ENCODE data around the gene NCAM1.

The NCAM1 gene

GRCh38 chr11:113168354-113169342, 207.4 kb downstream of the NCAM1 start:
- no peak for DNase-seq (ENCODE audit: low read depth in 2 of 2)

- no peak for DNase-seq (ENCODE audit: low read depth in 2 of 2)
Observed at GRCh38 chr11:113172382-113172951, 211.2 kb downstream of the NCAM1 start.

GRCh38 chr11:113173126-113173525, 211.9 kb downstream of the NCAM1 start:
- no peak for DNase-seq (ENCODE audit: low read depth in 2 of 2)

- no peak for DNase-seq (ENCODE audit: low read depth in 2 of 2)
Observed at GRCh38 chr11:113174882-113175281, 213.7 kb downstream of the NCAM1 start.

GRCh38 chr11:113176599-113177360, 215.6 kb downstream of the NCAM1 start:
- DNase-seq (ENCODE audit: low read depth in 2 of 2), result no peak

- DNase-seq (ENCODE audit: low read depth in 2 of 2), result no peak
Observed at GRCh38 chr11:113177671-113178070, 216.5 kb downstream of the NCAM1 start.

- no peak for DNase-seq (ENCODE audit: low read depth in 2 of 2)
Observed at GRCh38 chr11:113178381-113179070, 217.3 kb downstream of the NCAM1 start.

GRCh38 chr11:113179181-113179704, 218.0 kb downstream of the NCAM1 start:
- no peak for DNase-seq (ENCODE audit: low read depth in 2 of 2)

GRCh38 chr11:113181094-113181493, 219.9 kb downstream of the NCAM1 start:
- no peak for DNase-seq (ENCODE audit: low read depth in 2 of 2)

- no peak for DNase-seq (ENCODE audit: low read depth in 2 of 2)
Observed at GRCh38 chr11:113182288-113182687, 221.1 kb downstream of the NCAM1 start.

- DNase-seq (ENCODE audit: low read depth in 2 of 2), result no peak
Observed at GRCh38 chr11:113184498-113184897, 223.3 kb downstream of the NCAM1 start.

GRCh38 chr11:113188371-113188834, 227.2 kb downstream of the NCAM1 start:
- DNase-seq (ENCODE audit: low read depth in 2 of 2), result no peak

GRCh38 chr11:113189909-113190667, 228.9 kb downstream of the NCAM1 start:
- no peak for DNase-seq (ENCODE audit: low read depth in 2 of 2)

- no peak for DNase-seq (ENCODE audit: low read depth in 2 of 2)
Observed at GRCh38 chr11:113192121-113192925, 231.1 kb downstream of the NCAM1 start.

GRCh38 chr11:113193016-113193415, 231.8 kb downstream of the NCAM1 start:
- DNase-seq (ENCODE audit: low read depth in 2 of 2), result no peak

GRCh38 chr11:113193946-113194345, 232.7 kb downstream of the NCAM1 start:
- no peak for DNase-seq (ENCODE audit: low read depth in 2 of 2)

GRCh38 chr11:113195728-113196127, 234.5 kb downstream of the NCAM1 start:
- DNase-seq (ENCODE audit: low read depth in 2 of 2), result no peak

- DNase-seq (ENCODE audit: low read depth in 2 of 2), result no peak
Observed at GRCh38 chr11:113197446-113197845, 236.2 kb downstream of the NCAM1 start.

GRCh38 chr11:113198972-113199661, 237.9 kb downstream of the NCAM1 start:
- DNase-seq (ENCODE audit: low read depth in 2 of 2), result no peak
